ENCODE data around the gene CALML3.

CALML3 gene

DNA sequence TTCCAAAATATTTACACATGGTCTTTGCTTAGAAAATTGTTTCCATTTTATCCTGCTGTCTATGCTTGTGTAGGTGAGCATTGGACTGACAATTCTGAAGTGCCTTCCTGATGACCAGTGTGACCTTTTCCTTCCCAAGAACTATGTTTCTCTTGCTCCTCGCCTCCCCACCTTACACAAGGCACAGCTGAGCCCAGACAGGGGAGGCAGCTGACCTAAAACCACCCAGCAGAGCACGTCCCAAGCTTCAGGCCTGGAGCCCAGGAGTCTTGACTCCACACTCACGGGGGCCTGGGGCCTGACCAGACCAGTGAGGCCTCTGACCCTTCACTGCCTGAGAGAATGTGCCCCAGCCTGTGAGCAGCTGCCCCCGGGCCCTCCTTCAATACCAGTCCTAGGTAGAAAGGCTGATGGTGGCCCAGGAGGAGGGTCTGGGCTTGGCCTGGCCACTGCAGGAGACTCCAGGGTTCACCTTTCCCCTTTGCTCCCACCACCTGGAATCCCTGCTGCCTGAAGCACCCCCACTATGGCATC, 32.4 kb upstream of the CALML3 start:
- DNase-seq, result no peak

DNA sequence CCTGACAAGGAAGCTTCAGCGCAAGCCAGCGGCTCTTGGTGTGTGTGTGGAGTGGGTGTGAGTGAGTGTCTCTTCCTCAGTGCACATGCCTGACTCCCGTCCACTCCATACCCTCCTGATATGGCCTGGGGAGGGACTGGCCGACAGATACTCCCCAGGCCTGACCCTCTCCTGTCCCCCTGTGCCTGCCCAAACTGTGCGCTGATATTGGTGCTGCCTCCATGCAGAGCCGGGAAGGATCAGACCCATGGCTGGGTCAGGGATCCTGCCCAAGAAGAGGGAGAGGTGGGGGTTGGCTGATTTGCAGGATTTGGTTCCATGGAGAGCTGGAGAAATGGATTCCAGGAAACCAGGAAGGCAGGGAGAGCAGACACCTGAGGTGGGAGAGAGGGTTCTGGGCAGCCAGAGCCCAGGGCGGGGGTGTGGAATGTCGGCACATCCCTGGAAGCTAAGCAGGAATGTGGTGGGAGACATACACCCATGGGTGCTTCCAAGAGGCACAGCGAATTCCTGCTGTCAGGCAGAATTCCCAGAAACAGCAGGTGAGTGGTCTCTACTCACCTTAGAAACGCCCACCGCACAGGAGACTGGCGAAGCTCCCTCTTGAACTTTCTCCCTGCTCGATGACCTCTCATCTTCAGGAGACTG, 31.7 kb upstream of the CALML3 start:
- no peak for DNase-seq

DNA sequence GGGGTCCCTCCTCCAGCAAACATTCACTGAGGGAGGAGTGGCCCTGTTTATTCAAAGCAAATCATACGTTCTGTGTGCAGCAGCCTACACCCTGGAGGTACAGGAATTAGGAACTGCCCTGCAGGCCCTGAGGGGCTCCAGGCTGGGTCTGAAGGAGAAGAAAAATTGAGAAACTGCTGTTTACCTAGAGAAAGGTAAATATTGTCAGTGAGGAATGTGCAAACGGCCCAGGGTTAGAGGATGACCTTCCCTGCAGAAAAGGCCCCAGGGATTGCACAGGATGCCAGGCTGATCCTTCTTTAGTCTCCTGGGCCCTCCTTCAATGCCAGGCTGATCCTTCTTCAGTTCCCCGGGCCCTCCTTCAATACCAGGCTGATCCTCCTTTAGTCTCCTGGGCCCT, 31.1 kb upstream of the CALML3 start:
- no peak for DNase-seq

DNA sequence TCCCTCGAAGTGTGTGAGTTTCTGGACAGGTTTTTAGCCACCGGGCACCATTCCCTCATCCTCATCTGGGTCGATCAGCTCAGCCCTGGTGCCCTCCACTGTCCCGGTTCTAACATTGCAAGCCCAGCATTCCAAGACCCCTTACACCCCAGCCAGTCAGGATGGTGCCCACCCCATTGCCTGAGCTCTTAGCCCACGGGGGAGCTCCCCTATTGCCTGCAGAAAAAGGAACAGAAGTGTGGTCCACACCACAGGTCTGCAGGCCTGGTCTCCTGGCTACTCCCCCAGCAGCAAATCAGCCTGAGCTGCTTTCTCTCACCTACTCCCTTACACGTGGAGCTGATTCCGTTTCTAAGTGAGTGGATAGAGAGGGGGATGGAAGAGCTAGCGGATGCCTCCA, 30.1 kb upstream of the CALML3 start:
- no peak for DNase-seq

DNA sequence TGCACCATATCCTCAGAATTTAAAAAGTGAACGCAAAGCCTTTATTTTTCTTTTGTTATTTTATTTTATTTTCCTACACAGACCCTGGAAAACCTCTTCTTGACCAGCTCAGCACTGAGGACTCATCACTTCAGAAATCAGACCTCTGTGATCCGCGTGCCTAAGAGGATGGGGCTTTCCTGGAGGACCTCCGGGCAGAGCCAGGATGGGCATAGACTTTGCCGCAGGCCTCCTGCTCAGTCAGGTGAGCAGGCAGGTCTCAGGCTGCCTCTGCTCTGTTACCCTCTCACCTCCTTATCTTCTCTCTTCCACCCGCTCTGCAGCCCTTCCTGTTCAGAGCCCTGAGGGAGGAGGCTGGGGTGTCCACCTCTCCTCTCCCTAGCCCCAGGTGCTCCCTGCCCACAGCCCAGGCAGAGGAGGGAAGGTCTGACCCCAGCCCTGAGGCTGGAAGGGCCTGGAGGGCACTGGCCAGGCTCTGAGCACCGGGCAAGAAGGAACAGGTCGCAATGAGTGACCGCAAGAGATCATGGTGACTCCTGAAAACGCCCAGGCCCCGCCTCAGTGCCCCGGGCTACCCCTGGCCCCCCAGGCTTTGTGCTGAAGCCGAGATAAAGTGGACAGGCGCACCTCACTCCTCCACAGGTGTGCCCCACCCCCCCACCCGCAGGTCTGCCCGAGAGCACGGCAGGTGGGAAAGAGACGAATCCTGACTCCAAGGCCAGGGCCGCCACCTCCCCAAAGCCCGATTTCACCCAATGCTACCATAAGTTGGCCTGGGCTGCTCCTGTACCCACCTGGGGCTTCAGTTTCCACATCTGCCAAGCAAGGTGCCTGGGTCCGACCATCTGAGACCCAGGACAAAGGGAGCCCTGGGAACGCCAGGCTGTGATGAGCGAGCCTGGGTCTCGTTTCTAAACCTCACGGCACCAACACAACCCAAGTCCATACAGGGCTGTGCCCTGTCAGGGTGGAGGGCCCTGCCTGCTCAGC, 28.2 kb upstream of the CALML3 start:
- no peak for DNase-seq

DNA sequence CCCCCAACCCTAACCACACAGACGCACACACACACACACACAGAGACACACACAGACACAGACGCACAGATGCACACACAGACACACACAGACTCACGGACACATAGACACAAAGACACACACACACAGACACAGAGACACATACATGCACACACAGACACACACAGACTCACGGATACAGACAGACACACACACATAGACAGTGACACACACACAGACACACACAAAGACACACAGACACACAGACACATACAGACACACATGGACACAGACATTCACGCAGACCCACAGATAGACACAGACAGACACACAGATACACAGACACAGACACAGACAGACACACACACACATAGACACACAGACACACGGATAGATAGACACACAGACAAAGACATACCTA, 27.5 kb upstream of the CALML3 start:
- DNase-seq, result no peak

DNA sequence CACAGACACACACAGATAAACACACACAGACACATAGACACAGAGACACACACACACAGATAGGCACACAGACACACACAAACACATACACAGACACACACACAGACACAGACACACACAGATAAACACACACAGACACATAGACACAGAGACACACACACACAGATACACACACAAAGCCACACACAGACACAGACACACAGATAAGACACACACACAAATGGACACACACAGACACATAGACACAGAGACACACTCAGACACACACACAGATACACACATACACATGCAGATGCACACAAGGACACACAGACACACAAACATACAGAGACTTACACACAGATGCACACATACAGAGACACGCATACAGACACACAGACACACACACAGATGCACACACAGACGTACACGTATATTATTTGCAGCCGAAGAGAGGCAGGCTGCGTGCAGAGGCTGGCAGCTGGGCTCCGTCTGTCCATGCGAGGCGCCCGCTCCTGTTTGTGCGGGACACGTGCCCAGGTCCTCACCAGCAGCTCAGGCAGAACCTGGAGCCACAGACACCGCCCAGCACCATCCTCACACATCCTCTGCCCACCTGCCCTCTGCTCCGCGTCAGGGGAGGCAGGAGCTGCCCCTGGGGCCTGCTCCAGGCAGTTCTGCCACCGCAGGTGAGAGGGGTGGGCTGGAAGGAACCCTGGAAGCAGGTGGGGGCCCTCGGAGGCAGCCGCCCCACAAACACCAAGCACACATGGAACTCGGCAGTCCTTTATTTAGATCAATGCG, 26.6 kb upstream of the CALML3 start:
- DNase-seq, result no peak

DNA sequence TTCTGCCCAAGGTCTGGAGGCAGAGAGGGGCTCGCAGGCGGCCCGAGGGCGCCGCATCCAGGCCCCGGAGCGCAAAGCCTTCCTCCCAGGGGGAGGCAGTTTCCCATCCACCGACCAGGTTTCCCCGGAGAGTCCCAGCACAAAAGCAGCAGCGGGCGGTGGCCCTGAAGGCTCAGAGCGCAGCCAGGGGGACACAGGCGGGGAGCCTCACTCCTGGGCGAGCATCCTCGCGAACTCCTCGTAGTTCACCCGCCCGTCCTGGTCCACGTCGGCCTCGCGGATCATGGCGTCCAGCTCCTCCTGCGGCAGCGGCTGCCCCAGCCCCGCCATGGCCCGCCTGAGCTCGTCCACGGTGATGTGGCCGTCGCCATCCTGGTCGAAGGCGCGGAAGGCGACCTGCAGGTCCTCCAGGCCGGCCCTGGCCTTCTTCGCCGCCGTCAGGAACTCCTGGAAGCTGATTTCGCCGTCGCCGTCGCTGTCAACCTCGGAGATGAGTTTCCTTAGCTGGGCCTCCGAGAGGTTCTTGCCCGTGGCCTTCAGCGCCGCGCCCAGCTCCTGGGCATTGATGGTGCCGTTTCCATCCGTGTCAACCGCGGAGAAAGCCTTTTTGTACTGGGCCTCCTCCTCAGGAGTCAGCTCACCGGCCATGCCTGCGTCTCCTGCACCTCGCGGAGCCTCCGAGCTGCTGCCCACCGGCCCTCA, 25.8 kb upstream of the CALML3 start:
- no peak for DNase-seq

DNA sequence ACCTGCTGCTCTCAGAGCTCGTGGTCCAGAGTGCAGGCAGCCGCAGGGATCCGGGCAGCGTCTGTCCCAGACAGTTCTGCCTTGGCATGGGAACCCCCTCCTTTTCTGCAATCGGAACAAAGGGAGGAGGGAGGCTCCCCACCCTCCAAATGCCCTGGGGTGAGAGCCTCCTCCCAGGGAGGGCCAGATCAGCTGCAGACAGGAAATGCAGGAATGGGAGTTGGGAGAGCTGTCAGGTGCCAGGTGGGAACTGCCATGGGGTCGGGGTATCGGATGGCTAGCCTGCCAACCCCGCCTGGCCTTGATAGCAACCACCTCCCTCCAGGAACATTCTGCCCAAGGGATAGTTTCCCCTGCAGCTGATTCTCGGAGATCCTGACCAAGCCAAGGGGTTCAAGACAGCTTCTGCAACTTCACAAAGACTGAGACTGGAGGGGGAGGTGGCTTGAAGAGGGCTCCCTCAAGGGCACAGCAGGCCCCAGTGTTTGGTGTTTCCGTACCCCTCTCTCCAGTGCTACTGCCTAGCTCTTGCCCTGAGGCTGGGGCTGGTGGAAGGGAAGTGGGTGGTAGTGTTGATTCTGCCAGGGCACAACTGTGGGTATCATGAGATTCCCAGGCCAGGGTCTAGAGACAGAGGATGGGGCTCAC, 25.1 kb upstream of the CALML3 start, which contains the start of gene CALML5:
Gene CALML5 (minus strand): TSS at position 78 of the 648 bp plus-strand sequence. CDS start 132 bp downstream, outside the sequence.
- DNase-seq, result no peak

DNA sequence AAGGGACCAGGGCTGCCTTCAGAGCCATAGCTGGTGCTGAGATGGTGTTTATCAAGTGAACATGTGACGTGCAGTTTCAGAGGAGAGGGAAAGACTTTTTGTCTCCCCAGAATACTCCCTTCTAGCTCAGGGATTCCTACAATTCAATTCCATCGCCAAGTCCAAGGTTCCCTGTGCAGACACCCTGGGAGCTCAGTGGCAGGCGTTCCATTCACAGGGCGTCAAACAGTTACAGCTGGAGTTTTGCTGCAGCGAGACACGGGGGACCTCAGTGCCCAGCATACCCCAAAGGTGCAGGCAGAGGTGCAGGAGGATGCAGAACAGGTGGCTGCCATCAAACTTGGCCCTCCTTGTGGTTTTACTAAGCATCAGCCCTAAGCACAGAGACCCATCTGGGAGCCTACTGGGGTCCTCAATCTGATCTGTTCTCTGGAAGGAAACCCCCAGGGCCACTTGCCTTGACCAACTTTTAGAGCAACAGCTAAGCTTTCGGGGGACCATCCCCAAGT, 24.5 kb upstream of the CALML3 start:
- DNase-seq, result no peak

DNA sequence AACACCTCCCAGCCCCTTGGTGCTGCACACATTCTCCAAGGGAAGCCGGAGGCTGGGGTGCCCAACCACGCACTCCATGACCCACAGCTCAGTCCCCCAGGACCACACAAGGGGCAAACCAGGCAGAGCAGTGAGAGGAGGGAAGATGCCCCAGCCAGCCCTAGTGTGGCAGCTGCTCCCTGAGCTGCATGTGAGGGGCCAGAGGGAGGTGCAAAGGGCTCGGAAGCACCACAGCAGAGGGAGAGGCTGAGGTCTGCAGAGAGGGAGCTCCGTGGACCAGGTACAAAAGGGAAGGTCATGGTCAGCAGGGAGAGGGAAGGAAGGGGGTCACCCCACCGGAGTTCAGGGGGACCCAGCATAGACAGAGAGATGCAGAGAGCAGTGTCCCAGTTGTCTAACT, 23.9 kb upstream of the CALML3 start:
- DNase-seq, result no peak

DNA sequence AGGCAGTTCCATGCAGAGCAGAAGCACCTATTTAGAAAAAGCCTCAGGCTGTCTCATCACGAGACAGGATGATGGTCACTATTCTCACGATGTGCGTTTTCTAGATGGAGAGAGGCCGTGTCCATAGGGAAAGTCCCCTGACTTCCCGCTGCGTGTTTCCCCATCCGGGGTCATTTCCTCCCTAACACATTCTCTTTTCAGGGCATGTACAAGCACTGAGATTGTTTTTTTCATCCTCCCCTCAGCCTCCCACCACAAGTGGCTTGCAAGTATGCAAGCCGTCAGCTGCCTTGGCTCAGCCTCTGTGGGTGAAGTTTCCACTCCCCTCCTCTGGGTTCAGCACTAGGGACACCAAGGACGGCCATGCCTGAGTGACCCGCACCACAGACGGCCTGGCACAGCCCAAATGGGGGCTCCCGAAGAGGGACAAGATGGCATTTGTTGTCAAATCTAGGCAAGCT, 22.7 kb upstream of the CALML3 start:
- DNase-seq, result no peak

DNA sequence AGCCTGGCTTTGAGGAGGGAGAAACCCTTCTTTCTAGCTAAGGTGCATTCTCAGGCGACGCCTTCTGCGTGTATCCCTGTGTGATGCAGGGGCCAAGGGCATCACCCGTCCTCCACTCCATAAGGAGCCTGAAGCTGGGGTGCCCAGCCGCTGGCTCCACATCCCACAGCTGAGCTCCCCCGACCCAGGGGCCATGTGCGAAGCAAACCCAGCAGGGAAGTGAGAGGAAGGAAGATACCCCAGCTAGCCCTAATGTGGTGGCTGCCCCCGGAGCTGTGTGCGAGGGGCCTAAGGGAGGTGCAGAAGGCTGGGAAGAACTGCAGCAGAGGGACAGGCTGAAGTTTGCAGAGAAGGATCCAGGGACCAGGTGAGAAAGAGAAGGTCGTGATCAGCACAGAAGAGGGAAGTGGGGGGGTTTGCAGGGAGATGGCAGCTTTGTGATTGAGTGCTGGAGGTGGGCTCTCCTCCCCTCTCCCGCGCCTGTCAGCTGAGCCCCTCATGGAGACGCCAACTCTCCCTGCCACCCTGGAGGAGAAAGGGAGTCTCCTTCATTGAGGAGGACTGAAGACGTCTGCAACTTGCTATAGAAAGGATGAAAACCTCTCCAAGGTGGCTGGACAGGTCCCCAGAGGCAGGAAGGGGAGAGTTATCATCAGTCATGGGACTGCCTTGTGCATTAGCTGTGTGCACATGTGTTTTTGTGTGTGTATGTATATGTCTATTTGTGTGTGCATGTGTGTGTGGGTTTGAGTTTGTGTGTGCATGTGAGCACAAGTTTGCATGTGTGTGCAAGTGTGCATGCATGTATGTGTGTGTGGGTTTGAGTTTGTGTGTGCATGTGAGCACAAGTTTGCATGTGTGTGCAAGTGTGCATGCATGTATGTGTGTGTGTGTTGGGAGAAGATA, 21.9 kb upstream of the CALML3 start:
- DNase-seq, result no peak

DNA sequence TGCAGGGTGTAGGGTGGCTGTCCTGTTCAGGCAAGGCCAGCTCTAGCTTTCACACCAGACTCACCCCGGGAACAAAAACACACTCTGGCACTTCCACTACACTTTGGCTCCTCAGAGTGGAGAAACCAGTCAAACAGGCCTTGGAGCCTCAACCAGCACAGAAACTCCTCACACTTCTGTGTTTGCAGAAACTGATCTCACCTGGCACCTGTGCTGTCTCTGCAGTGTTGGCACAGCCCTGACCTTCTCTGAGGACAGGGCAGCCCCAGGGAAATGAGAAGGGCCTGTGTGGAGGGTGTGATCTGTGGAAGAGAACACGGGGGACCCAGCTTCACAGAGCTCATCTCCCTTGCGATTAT, 21.3 kb upstream of the CALML3 start:
- peak; percentile 71 for DNase-seq

DNA sequence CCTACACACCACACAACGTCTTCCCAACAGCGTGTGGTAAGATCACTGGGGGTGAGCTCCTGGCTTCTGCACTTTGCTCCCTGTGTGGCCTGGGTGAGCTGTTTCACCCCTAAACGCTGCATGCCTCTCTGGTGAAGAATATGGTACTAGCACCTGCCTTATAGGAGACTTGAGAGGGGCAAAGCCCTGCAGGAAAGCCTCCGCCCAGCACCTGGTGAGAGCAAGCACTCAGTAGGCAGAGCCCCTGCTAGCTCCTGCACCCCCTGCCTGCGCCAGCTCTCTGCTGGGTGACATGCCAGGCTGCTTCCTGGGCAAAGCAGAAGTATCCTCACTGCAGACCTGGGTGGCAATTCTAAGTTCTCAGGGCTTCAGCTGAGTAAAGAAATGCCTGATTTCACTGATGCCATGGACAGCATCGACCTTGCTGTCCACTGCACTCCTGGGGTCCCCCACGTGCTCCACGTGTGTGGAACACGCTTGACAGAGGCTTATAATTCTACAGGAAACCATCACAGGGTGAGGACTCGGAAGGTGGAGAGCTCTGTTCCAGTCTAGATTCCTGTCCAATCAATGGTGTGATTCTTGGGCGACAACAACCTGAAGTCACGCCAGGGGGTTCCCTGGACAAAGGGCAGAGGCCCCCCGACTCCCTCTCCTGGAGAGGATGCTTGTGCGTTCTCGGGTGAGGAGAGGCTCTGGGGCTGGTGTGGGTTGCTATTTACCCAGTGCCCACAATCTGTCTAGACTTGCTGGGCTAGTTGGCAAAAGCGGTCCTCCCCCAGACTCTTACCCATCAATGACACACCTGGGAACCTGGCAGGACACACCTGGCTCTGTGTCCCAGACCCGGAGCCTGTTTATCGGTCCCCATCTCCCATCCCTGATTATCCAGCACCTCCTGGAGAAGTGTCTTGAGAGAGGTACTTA, 20.4 kb upstream of the CALML3 start:
- DNase-seq, result no peak

DNA sequence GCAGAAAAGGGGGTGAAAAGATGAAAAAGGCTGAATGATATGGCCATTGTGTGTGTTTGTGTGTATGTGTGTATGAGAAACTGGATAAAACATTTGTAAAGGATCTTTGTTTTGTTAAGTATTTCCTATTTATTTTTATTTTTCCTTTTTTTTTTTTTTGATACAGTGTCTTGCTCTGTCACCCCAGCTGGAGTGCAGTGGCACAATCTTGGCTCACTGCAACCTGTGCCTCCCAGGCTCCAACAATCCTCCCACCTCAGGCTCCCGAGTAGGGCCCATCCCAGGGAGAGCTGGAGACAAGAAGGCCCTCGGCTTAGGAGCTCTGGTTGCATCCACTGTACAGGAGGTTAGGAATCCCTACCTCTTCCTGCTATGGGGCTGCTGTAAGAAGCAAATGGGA, 18.5 kb upstream of the CALML3 start:
- no peak for DNase-seq

DNA sequence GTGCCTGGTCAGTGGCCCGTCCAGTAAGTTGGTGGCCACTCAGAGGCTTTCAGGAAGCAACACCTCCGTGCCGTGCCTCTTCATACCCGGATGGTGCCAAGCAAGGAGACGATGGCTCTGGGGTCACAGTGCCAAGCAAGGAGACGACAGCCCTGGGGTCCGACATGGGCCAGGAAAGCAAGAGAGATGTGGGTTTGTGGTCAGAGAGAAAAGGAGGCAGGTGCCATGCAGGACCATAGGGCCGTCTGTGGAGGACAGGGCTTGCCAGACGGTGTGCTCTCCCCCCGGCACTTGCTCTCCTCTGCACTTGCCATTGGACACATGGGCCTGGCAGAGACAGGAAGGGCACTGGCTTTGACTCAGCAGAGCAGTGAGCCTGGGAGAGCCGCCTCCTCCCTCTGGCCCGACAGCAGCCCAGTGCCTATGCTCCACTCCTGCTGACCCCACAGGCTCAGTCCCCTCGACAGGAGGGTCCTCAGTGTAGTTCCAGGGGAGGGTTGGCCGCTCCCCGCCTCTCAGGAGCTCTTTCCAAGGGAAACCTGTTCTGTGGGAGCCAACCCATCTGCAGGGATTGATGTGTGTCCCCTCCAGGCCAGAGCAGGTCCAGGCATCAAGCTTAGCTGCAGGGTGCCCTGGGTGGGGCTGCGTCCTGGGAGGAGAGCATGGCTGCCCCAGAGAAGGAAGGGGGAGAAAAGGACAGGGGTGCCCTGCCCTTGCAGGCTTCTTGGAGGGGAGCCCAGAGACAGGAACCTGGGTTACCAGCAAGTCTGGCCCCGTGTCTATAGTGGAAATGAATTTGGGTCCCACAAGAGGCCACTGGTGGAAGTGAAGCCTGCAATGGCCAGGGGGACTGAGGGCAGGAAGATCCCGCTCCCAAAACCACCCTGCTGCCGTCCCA, 17.8 kb upstream of the CALML3 start:
- DNase-seq, result no peak

DNA sequence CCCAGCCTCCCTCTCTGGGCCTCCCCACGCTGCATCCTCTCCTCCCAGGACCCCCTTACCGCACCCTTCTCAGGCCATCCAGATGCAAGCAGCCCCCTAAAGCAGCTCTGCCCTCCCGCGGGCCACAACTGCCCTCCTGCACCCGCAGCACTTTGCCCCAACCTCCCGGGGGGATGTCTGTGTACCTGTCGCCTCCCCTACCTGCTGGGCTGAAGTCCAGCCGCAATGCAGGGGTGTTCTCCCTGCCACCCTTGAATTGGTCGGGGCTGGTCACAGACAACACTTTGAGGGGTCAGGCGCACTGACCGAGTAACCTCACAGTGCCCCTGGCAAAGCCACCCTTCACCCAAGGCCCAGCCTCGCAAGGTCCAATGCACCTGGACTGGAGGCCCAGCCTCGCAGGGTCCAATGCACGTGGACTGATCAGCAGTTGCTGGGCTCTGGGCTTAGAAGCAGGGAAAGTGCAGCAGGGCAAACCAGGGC, 17.1 kb upstream of the CALML3 start:
- no peak for DNase-seq
